Tongue (tissue), 2 donors: Measurements from ENCODE around the gene SBF2. TPM values are rescaled to one million over a fixed set of nuclear protein-coding genes. Genes with fewer than 3 reads are reported as not detected.
"Not testable (repeated sequence)": the region's sequence is repeated elsewhere in the genome, so short reads cannot be mapped to it uniquely, and the experiment has no call there.

Experiments used
- DNase-seq: peaks from one replicate; pipeline ENCODE4 v3.0.0-alpha.2; 2015
- total RNA-seq: library from RNA; depleted of rRNA; stranded (reverse); fragments of >200 nt; gene quantifications from one replicate; pipeline ENCODE4 v1.2.3, GENCODE V29; 2014

Gene SBF2
- total RNA-seq, 1 donor from 2014 or later: 54.8 TPM

- not testable (repeated sequence) for DNase-seq
Measured at GRCh38 chr11:9945680-9946079, 348.3 kb downstream of the SBF2 start.

GRCh38 chr11:9943386-9944110 is 350.5 kb downstream of the SBF2 start:
- DNase-seq: no peak

GRCh38 chr11:9941991-9942390 is 352.0 kb downstream of the SBF2 start:
- no peak for DNase-seq

- not testable (repeated sequence) for DNase-seq
Measured at GRCh38 chr11:9939150-9939549, 354.9 kb downstream of the SBF2 start.

GRCh38 chr11:9936754-9937153 is 357.3 kb downstream of the SBF2 start:
- DNase-seq: no peak

GRCh38 chr11:9932843-9933242 is 361.2 kb downstream of the SBF2 start:
- not testable (repeated sequence) for DNase-seq

- DNase-seq: not testable (repeated sequence)
Measured at GRCh38 chr11:9930562-9931331, 363.3 kb downstream of the SBF2 start.

- DNase-seq: no peak
Measured at GRCh38 chr11:9927670-9928069, 366.3 kb downstream of the SBF2 start.

GRCh38 chr11:9923280-9923679 is 370.7 kb downstream of the SBF2 start:
- no peak for DNase-seq

- no peak for DNase-seq
Measured at GRCh38 chr11:9922806-9923205, 371.2 kb downstream of the SBF2 start.

- no peak for DNase-seq
Measured at GRCh38 chr11:9916480-9916879, 377.5 kb downstream of the SBF2 start.

- DNase-seq: no peak
Measured at GRCh38 chr11:9914064-9914463, 380.0 kb downstream of the SBF2 start.

- DNase-seq: peak; percentile 10
Measured at GRCh38 chr11:9905960-9906791, 387.8 kb downstream of the SBF2 start.

- DNase-seq: no peak
Measured at GRCh38 chr11:9905501-9905951, 388.5 kb downstream of the SBF2 start.

GRCh38 chr11:9903579-9903978 is 390.4 kb downstream of the SBF2 start:
- DNase-seq: no peak

GRCh38 chr11:9901943-9902342 is 392.1 kb downstream of the SBF2 start:
- no peak for DNase-seq

- DNase-seq: not testable (repeated sequence)
Measured at GRCh38 chr11:9900253-9900652, 393.8 kb downstream of the SBF2 start.

- DNase-seq: no peak
Measured at GRCh38 chr11:9899676-9900075, 394.3 kb downstream of the SBF2 start.

GRCh38 chr11:9896902-9897301 is 397.1 kb downstream of the SBF2 start:
- DNase-seq: no peak

GRCh38 chr11:9895006-9895405 is 399.0 kb downstream of the SBF2 start:
- DNase-seq: no peak

GRCh38 chr11:9893474-9893873 is 400.5 kb downstream of the SBF2 start:
- DNase-seq: no peak

- no peak for DNase-seq
Measured at GRCh38 chr11:9888938-9889337, 405.1 kb downstream of the SBF2 start.

- DNase-seq: no peak
Measured at GRCh38 chr11:9887472-9887871, 406.5 kb downstream of the SBF2 start.
